ENCODE results near the gene DLEC1. TPM values are rescaled to one million over a fixed set of nuclear protein-coding genes. Genes with fewer than 3 reads are reported as not detected.
A peak's percentile ranks its signal among the peaks of the same experiment; 100 is the strongest.

Gene DLEC1
- total and polyA plus RNA-seq, 9 of the 15 experiments (the other 6 are each of a cell fraction or from before 2014, with no cell fraction given), result 0.07 to 0.08 TPM; not detected in 7

GRCh38 chr3:37993820-37994638 is 45.0 kb upstream of the DLEC1 start (continued):
- TF ChIP-seq, protein P1, sequence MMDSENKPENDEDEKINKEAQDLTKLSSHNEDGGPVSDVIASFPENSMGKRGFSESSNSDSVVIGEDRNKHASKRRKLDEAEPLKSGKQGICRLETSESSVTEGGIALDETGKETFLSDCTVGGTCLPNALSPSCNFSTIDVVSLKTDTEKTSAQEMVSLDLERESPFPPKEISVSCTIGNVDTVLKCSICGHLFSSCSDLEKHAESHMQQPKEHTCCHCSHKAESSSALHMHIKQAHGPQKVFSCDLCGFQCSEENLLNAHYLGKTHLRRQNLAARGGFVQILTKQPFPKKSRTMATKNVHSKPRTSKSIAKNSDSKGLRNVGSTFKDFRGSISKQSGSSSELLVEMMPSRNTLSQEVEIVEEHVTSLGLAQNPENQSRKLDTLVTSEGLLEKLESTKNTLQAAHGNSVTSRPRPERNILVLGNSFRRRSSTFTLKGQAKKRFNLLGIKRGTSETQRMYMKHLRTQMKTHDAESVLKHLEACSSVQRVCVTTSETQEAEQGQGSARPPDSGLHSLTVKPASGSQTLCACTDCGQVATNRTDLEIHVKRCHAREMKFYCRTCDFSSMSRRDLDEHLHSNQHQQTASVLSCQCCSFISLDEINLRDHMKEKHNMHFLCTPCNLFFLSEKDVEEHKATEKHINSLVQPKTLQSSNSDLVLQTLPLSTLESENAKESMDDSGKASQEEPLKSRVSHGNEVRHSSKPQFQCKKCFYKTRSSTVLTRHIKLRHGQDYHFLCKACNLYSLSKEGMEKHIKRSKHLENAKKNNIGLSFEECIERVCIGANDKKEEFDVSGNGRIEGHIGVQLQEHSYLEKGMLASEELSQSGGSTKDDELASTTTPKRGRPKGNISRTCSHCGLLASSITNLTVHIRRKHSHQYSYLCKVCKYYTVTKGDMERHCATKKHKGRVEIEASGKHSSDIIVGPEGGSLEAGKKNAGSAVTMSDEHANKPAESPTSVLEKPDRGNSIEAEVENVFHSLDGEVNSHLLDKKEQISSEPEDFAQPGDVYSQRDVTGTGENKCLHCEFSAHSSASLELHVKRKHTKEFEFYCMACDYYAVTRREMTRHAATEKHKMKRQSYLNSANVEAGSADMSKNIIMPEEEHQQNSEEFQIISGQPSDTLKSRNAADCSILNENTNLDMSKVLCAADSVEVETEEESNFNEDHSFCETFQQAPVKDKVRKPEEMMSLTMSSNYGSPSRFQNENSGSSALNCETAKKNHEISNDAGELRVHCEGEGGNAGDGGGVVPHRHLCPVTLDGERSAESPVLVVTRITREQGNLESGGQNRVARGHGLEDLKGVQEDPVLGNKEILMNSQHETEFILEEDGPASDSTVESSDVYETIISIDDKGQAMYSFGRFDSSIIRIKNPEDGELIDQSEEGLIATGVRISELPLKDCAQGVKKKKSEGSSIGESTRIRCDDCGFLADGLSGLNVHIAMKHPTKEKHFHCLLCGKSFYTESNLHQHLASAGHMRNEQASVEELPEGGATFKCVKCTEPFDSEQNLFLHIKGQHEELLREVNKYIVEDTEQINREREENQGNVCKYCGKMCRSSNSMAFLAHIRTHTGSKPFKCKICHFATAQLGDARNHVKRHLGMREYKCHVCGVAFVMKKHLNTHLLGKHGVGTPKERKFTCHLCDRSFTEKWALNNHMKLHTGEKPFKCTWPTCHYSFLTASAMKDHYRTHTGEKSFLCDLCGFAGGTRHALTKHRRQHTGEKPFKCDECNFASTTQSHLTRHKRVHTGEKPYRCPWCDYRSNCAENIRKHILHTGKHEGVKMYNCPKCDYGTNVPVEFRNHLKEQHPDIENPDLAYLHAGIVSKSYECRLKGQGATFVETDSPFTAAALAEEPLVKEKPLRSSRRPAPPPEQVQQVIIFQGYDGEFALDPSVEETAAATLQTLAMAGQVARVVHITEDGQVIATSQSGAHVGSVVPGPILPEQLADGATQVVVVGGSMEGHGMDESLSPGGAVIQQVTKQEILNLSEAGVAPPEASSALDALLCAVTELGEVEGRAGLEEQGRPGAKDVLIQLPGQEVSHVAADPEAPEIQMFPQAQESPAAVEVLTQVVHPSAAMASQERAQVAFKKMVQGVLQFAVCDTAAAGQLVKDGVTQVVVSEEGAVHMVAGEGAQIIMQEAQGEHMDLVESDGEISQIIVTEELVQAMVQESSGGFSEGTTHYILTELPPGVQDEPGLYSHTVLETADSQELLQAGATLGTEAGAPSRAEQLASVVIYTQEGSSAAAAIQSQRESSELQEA (IDR thresholded peaks at IDR 0.05; ENCODE audit: low read depth), result no peak
- TF ChIP-seq MYNN (IDR thresholded peaks at IDR 0.05), result peak; percentile 52; the same call in 1 of the 2 replicates
- no peak for TF ChIP-seq MYNN (CRISPR knock-in tag; IDR thresholded peaks at IDR 0.05)
- peak; percentile 97 for TF ChIP-seq ELF1 (tag; IDR thresholded peaks at IDR 0.05)
- peak; percentile 41; the same call in 1 of the 2 replicates for TF ChIP-seq ZNF143 (CRISPR knock-in tag; IDR thresholded peaks at IDR 0.05)
- TF ChIP-seq ZNF316 (IDR thresholded peaks at IDR 0.05), result peak; percentile 52; the same call in 1 of the 2 replicates
- TF ChIP-seq CTBP1 (IDR thresholded peaks at IDR 0.05; ENCODE audit: borderline replicate concordance), result peak; percentile 88
- no peak for TF ChIP-seq ZNF507 (tag; conservative IDR thresholded peaks at IDR 0.05)
- peak; percentile 99 for TF ChIP-seq PHF8 (IDR thresholded peaks at IDR 0.05; ENCODE audit: borderline replicate concordance, low read length)
- TF ChIP-seq KAT7 (CRISPR knock-in tag; IDR thresholded peaks at IDR 0.05; ENCODE audit: borderline replicate concordance), result peak; percentile 98; the same call in 1 of the 2 replicates
- TF ChIP-seq, protein P2, sequence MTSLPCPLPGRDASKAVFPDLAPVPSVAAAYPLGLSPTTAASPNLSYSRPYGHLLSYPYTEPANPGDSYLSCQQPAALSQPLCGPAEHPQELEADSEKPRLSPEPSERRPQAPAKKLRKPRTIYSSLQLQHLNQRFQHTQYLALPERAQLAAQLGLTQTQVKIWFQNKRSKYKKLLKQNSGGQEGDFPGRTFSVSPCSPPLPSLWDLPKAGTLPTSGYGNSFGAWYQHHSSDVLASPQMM (CRISPR knock-in tag; IDR thresholded peaks at IDR 0.05), result no peak; the same call in 1 of the 2 replicates
- no peak for TF ChIP-seq ZNF589 (CRISPR knock-in tag; IDR thresholded peaks at IDR 0.05; ENCODE audit: low read depth)
- peak; percentile 78 to 84 for TF ChIP-seq MLLT1 (IDR thresholded peaks at IDR 0.05)
